Amniotic stem cell (primary cell): ENCODE results near the gene ZNF33B.
"Not testable (repeated sequence)": the region's sequence is repeated elsewhere in the genome, so short reads cannot be mapped to it uniquely, and the experiment has no call there.

Experiments
- DNase-seq: peaks from one replicate; lab custom pipeline; 2025; lab: John Stamatoyannopoulos, UW

Gene ZNF33B

GRCh38 chr10:42615419-42615818 is 23.0 kb downstream of the ZNF33B start:
- DNase-seq = no peak

- DNase-seq = no peak
These were observed 28.5 kb downstream of the ZNF33B start for GRCh38 chr10:42609872-42610271.

GRCh38 chr10:42598249-42598873 is 40.0 kb downstream of the ZNF33B start:
- DNase-seq = no peak

- DNase-seq = no peak
These were observed 42.2 kb downstream of the ZNF33B start for GRCh38 chr10:42596196-42596595.

GRCh38 chr10:42594246-42594650 is 44.1 kb downstream of the ZNF33B start:
- no peak for DNase-seq

- no peak for DNase-seq
These were observed 45.1 kb downstream of the ZNF33B start for GRCh38 chr10:42593284-42593683.

- no peak for DNase-seq
These were observed 54.5 kb downstream of the ZNF33B start for GRCh38 chr10:42583828-42584227.

- no peak for DNase-seq
These were observed 60.4 kb downstream of the ZNF33B start for GRCh38 chr10:42578019-42578418.

- DNase-seq = no peak
These were observed 62.0 kb downstream of the ZNF33B start for GRCh38 chr10:42576338-42576737.

GRCh38 chr10:42574336-42574735 is 64.0 kb downstream of the ZNF33B start:
- DNase-seq = no peak

GRCh38 chr10:42556931-42557330 is 81.4 kb downstream of the ZNF33B start:
- DNase-seq = no peak

GRCh38 chr10:42553576-42553975 is 84.8 kb downstream of the ZNF33B start:
- not testable (repeated sequence) for DNase-seq

GRCh38 chr10:42553064-42553407 is 85.3 kb downstream of the ZNF33B start:
- DNase-seq = no peak

GRCh38 chr10:42552188-42553063 is 85.9 kb downstream of the ZNF33B start:
- DNase-seq = peak; percentile 98

GRCh38 chr10:42551582-42552187 is 86.7 kb downstream of the ZNF33B start:
- DNase-seq = no peak

GRCh38 chr10:42549851-42550250 is 88.5 kb downstream of the ZNF33B start:
- DNase-seq = no peak

- no peak for DNase-seq
These were observed 90.1 kb downstream of the ZNF33B start for GRCh38 chr10:42548254-42548653.

GRCh38 chr10:42544945-42545344 is 93.4 kb downstream of the ZNF33B start:
- no peak for DNase-seq

- no peak for DNase-seq
These were observed 94.5 kb downstream of the ZNF33B start for GRCh38 chr10:42543840-42544372.
